M059J (cell line): ENCODE data around the gene ANO9. TPM values are rescaled to one million over a fixed set of nuclear protein-coding genes. Genes with fewer than 3 reads are reported as not detected.
"Not testable (repeated sequence)": the region's sequence is repeated elsewhere in the genome, so short reads cannot be mapped to it uniquely, and the experiment has no call there.

Experiments used
- DNase-seq: peaks from one replicate; pipeline ENCODE4 v3.0.0-alpha.2; 2012; ENCODE audit warnings: low read depth
- total RNA-seq: library from RNA; depleted of rRNA; stranded (reverse); fragments of >200 nt; shearing (Covaris generic); gene quantifications from 2 replicates; pipeline ENCODE4 v1.2.3, GENCODE V29; 2014

Gene ANO9
- total RNA-seq, 1 experiment from 2014 or later = 0.20 TPM

DNA sequence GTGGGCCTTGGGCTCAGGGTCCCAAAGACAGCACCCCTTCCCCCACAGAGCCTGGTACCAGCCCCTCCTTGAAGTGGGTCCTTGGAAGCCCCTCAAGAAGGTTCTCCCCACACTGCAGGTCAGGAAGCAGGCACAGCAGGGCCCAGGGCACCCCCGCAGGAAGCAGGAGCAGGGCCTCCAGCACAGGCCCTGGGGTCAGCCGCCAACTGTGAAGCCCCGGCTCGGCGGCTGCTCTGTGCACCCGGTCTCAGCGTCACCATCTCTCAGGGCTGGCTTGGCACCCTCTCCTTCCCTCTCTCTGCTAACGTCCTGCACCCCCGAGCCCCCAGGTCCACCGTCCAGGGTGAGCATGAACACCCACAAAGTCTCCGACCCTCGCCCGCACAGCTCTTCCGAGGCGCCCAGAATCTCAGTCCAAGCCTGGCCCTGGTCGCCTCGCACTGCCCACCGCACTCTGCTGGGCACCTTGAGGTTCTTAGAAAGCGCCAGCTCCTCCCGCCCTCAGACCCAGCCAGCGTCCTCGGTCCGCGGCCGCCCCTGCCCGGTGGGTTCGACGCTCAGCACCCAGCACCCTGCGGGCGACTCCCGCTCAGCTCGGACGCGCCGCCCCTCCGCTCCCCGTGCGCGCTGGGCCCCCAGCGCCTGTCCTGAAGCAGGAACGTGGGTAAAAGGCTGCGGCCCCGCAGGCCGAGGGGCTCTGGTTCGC, 25.6 kb downstream of the ANO9 start:
- no peak for DNase-seq

DNA sequence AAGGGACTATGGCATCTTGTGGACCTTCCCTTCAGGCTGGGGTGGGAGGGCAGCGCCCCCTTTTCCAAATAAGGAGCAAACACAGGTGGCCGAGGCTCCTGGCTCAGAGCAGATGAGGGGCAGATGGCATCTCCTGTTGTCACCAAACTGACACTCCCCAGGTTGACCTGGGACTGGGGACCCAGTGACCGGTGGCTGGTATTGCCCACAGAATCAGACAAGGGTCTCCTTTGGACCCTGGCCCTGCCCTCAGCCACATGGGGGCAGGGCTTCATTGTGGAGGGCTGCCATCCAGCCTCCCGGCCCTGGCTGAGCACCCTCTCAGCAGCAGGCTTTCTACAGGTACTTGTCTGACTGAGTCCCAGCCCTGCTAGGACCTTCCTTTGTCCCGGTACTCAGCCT, 26.2 kb downstream of the ANO9 start:
- DNase-seq = no peak

DNA sequence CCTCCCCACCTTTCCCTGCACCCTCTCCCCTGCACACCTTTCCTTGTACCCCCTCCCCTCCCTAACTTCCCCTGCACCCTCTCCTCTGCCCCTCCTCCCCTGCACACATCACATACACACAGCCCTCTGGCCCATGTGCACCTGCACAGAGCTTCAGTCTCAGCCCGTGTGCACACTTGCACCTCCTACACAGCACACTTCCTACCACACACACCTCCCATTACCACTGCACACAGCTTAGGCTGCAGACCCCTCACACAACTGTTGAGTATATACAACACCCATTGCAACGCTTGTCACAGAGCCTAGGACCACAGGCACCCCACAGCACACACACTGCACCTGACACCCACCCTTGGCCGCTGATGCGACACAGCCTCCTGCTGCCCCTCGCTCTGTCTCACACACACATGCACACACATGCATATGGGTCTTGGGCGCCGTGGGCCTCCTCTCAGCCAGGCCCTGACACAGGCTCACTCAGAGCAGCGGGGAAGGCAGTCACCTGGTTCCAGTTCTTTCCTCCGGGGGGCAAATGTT, 27.4 kb downstream of the ANO9 start:
- DNase-seq = no peak

DNA sequence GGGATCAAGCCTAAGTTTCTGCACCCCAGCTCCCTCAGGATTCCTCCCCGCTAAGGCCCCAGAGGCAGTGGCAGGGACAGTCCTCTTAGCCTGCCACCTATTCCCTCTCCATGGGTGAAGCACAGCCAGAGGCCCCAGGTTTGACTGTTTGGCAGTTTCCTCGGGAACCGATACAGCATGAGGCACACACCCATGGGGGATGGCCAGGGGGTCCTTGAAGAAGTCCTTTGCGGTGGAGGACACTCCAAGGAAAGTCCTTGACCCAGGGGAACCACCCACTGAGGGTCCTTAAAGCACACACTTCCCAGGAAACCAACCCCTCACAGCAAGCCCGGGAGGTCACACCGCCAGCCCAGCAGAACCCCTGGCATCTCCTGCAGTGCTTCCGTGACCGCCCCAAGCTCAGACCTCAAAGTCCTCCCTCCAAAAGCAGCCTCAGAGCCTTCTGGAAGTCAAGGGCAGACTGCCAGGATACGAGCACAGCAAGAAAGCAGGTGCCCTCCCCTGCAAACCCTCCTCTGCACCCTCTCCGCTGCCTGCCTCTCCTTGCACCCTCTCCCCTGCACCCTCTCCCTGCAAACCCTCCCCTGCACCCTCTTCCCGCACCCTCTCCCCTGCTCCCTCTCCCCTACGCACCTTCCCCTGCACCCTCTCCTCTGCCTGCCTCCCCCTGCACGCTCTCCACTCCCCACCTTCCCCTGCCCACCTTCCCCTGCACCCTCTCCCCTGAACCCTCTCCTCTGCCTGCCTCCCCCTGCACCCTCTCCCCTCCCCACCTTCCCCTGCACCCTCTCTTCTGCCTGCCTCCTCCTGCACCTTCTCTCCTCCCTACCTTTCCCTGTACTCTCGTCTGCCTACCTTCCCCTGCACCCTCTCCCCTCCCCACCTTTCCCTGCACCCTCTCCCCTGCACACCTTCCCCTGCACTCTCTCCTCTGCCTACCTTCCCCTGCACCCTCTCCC, 28.4 kb downstream of the ANO9 start:
- DNase-seq = peak; percentile 54

DNA sequence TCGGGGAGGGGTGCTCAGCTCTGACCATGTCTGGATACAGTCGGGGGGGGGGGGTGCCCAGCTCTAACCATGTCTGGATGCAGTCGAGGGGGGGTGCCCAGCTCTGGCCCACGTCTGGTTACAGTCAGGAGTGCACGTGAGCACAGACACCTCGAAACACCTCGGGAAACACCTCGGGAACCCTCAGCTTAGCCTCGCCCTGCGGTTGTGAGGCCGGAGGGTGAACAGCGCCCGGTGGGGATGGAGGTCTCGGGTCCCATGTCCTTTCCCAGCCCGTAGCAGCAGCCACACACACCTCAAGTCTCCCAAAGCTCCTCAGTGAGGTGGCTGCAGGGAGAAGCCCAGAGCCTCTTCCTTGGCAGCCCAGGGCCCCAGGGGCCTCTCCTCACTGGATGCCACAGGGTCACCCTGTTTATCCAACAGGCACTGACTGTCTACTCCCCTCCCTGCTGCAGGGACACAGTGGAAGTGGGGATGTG, 29.1 kb downstream of the ANO9 start:
- DNase-seq = no peak

DNA sequence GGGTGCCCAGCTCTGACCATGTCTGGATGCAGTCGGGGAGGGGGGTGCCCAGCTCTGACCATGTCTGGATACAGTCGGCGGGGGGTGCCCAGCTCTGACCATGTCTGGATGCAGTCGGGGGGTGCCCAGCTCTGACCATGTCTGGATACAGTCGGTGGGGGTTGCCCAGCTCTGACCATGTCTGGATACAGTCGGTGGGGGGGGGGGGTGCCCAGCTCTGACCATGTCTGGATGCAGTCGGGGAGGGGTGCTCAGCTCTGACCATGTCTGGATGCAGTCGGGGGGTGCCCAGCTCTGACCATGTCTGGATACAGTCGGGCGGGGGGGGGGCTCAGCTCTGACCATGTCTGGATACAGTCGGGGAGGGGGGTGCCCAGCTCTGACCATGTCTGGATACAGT, 30.3 kb downstream of the ANO9 start:
- DNase-seq = not testable (repeated sequence)

DNA sequence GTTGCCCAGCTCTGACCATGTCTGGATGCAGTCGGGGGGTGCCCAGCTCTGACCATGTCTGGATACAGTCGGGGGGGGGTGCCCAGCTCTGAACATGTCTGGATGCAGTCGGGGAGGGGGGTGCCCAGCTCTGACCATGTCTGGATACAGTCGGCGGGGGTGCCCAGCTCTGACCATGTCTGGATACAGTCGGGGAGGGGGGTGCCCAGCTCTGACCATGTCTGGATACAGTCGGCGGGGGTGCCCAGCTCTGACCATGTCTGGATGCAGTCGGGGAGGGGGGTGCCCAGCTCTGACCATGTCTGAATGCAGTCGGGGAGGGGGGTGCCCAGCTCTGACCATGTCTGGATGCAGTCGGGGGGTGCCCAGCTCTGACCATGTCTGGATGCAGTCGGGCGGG, 31.1 kb downstream of the ANO9 start:
- not testable (repeated sequence) for DNase-seq

DNA sequence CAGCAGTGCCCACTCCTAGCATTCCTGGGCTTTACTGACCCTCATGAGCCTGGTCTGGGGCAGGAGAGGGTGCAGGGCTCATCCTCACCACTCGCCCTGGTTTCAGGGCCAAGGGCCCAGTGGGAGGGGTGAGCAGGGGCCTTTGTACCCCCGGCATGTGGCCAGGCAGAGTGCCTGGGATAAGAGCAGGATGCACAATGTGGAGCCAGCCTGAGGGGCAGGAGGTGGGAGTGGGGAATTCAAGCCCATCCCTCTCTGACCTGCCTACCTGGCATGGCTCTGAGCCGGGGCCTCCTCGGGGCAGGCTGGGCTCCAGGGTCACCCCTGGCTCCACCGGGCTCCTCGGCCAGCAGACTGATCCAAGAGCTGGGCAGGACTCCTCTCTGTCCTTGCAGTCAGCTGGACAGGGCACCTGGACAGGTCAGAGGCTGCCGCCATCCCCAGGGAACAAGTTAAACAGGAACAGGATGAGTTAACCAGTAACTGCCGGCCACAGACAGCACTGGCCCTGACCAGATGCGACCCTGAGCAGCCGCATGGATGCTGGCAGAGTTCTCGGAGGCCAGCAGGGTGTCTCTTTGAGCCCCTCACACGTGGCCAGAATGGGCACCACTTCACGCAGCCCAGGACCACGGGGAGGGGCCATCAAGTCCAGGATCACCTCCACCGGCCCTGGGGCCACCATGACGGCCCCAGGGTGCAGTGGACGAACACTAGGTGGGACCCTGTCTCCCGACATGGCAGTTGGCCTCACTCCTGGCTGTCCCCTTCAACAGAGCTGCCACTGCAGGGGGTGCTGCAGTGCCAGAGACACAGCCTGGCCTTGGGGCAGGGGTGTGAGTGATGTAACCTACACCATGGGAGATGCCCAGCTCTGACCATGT, 32.0 kb downstream of the ANO9 start:
- DNase-seq = no peak

DNA sequence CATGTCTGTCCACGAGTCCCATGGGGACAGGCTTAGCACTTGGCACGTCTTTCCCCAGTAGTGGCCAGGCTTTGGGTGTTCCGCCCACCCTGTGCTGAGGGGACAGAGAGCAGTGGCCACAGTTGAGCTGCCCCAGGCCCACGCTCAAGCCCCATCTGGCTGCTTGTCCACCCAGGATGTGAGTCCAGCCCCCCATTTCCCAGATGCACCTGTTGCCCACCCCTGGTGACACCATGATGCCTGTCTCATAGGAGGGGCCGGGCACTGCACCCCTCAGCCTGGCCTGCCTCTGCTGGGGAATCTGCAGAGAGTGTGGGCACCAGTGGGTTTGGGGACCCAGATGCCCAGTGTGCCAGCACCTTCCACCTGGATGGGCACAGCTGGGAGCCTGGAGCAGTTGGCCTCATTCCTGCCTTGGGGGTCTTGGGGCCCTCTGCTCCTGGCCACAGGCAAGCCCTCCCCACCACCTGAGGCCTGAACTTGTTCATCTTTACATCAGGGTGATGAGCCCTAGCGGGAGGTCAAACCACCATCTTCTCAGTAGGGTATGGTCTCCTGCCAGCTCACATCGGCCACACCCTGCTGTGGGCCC, 32.7 kb downstream of the ANO9 start:
- no peak for DNase-seq

DNA sequence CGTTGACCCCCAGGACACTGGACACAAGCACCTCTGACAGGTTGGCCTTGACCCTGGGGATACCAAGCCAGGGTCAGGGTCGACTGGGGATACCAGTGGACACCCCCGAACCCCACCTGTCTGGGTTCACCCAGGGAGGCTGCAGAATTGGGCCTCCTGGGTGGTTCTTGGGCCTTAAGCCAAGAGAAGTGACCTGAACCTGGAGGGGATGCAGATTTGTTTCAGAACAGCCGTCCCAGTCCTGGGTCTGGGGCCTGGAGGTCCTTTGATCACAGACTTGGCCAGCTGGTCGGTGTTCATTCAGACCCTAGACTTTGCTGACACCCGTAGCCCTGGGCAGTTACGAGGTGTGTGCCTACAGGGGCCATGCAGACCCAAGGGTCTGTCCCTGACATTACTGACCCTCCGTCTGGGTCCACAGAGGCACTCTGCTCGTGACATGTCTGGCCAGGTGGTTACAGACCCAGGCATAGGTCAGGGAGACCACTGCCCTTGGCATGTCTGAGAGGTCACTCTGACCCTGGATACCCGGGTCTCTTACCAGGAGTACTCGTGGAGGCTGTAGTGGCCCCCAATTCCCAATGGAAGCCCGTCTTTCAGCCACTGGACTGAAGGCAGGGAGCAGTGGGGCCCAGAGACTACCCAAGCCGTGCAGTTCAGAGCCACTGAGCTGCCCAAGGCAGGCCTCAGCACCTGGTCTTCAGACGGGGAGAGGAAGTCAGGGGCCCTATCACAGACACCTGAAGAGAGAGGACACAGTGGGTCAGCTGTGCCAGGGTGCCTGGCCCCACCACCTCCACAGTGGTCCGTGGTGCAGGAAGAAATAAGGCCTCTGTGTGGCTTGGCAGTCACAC, 33.4 kb downstream of the ANO9 start:
- DNase-seq = no peak

DNA sequence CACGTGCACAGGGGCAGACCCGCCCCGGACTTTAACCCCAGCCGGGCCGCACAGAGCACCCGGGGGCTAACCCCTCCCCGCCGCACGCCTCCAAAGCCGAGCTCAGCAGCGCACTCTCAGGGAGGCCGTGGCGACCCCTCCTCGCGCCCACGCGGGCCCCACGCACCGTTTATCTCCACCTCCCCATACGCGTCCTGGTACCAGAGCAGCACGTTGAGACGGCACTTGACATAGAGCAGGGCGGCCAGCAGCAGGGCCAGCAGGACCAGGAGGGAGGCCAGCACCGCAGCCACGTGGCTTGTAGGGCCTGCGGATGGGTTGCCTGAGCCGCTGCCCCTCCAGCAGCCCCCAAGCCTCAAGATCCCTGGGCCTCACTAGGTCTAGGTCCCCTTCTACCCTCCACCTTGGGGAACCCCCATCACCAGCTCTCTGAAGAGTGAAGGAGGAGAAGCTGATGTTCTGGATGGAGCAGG, 34.1 kb downstream of the ANO9 start:
- DNase-seq = no peak

DNA sequence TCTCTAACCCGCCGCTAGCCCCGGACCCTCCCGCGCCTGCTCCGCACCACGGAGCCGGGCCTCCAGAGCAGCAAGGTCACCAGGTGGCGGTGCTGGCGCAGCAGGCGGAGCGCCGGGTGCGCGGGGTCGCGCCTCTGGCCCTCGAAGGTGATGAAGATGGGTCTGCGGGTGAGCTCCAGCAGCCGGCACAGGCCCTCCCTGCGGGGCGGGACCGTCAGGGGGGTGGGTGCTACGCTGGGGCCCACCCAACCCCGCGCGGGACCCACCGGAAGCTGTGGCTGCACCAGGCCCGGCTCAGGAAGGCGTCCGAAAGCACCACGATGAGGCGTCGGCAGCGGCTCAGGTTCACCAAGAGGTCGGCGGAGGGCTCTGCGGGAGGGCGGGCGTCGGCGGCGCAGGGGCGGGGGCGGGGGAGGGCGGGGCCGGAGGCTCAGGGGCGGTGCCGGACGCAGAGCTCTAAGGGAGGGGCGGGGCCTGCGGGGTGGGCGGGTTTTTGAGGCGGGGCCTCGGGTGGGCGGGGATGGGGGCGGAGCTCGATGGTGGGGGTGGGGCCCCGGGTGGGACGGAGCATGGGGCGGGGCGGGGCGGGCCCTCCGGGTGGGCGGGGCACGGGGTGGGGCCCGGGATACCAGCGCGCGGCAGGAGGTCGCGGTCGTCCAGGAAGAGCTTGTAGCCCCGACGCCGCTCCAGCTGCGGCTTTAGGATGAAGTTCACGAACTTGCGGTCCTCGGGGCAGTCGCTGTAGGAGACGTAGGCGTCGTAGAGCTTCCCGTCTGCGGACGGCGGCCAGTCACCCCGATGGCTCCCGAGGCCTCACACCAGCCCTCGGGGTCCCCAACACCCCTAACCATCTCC, 34.8 kb downstream of the ANO9 start:
- DNase-seq = no peak

DNA sequence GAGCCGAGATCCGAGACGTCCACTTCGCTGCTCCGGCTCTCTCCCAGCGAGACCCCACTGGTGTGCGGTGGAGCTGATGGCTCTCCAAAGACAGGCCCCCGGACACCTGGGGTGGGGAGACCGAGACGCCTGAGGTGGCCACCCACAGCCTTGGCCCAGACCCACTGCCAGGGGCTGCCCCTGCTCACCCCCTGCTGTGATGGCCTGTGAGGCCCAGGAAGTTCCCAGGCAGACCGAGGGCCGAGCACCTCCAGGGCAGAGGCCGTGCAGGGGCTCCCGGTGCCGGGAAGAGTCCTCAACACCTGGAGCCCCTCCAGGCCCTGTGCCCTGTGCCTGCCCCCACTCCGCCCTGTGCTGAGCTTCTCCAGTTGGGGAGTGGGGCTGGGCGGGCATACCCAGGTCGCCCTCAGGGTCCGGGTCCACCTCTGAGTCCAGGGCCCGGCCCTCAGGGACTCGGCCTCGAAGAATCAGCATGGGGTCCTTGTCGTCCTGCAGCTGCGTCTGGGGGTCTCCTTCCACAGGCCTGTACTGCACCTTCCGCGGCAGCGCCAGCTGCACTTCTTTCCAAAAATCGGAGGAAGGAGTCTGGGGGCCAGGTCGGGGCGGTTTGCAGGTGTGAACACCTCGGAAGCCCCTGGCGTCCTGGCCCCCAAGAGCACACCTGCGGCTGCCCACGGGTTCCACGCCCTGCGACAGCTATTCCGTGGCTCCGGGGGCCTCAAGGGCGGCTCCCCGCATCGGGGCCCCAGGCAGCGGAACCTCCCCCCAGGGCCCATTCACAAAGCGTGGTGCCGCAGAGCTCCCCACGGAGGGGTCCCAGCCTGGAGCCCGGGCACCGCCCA, 35.6 kb downstream of the ANO9 start:
- DNase-seq = no peak

DNA sequence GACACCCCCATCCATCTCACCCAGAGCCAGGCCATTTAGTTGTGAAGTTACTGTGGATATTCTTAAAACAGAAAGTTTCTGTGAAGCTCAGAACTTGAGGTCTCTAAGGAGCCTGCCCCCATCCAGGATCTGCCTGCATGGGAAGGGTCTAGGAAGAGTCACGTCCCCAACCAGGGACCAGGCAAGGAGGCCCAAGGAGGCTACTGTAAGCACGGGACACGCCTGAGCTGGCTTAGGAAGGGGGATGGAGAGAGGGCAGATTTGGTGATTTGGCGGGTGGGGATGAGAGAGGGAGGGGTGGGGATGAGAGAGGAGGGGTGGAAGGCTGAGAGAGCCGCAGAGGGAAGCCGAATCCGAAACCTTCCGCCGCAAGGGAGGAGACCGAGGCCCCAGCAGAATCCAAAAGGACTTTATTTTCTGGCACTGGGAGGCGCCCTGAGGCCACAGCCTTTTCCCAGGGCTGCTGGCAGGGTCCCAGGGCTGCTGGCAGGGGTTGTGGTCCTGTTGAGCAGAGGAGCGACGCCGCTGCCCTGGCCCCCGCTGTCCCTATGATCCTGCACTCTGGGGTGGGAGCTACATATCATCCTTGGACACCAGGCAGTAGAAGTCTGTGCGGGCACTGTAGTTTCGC, 36.4 kb downstream of the ANO9 start:
- no peak for DNase-seq

DNA sequence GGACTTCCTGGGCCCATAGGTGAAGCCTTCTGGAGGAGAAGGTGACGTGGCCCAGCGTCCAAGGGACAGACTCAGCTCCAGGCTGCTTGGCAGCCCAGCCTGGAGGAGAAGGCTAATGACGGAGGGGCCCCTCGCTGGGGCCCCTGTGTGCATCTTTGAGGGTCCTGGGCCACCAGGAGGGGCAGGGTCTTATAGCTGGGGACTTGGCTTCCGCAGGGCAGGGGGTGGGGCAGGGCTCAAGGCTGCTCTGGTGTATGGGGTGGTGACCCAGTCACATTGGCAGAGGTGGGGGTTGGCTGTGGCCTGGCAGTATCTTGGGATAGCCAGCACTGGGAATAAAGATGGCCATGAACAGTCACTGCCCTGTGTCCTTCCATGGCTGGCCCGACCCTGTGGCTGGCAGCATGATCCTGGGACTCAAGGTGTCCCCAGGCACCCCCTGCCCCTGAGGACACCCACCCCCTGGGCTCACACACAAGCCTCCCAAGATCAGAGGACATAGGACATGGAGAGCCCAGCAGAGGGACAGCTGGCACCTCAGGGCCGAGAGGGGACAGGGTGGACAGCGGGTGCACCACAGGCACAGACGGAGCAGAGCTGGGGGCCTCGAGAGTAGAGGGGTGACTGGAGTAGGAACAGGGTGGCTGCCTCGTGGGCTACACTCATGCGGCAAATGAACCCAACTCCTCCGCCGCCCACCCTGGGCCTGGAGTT, 37.1 kb downstream of the ANO9 start:
- no peak for DNase-seq

DNA sequence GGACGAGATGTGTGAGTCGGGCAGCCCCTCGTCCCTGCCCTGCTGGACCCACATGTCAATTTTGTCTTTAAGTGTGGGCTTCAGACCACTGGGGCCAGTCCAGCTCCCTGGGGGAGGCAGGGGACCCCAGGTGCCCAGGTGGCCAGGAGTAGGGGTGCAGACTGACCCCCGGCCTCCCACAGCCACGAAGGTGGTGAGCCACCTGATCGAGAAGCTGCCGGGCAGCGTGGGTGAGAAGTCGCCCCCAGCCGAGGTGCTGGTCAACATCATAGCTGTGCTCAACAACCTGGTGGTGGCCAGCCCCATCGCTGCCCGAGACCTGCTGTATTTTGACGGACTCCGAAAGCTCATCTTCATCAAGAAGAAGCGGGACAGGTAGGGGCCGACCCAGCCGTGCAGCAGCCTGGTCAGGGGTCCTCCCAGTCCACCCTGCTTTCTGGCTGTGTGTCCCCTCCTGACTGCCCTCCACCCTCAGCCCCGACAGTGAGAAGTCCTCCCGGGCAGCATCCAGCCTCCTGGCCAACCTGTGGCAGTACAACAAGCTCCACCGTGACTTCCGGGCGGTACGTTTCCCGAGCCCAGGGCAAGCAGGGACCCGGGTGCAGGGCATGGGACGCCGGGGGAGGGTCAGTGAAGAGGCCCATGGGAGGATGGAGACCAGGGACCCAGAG, 37.9 kb downstream of the ANO9 start:
- DNase-seq = no peak
